DND-41 (cell line): Measurements from ENCODE around the gene SMIM10L2A.

ENCODE experiments used
- ATAC-seq: fragments of 200-7000 bp; cut with Tn5 transposase; 3 replicates; pipeline ENCODE4 v1.9.1; 2021; ENCODE audit warnings: low read depth; ENCODE audit not compliant: insufficient read depth
- DNase-seq: peaks from one replicate; pipeline ENCODE4 v3.0.0-alpha.2; 2020
- H2AFZ ChIP-seq: 2 replicates; pipeline ENCODE4 v1.6.0; 2012; ENCODE audit warnings: low read depth, low read length
- H3K27ac ChIP-seq: 2 replicates; pipeline ENCODE4 v1.5.1; 2012; ENCODE audit warnings: low read length, inconsistent platforms
- H3K27me3 ChIP-seq: fragments of 200-600 bp; sonication (generic); 2 replicates; pipeline ENCODE4 v1.6.0; 2012; ENCODE audit warnings: low read length, mild to moderate bottlenecking, inconsistent platforms; ENCODE audit not compliant: insufficient read depth, poor library complexity
- H3K36me3 ChIP-seq: 2 replicates; pipeline ENCODE4 v1.5.1; 2012; ENCODE audit warnings: low read length, inconsistent platforms; ENCODE audit not compliant: insufficient read depth
- H3K4me1 ChIP-seq: 2 replicates; pipeline ENCODE4 v1.5.1; 2012; ENCODE audit warnings: mild to moderate bottlenecking, low read length; ENCODE audit not compliant: insufficient read depth
- H3K4me2 ChIP-seq: 2 replicates; pipeline ENCODE4 v1.6.0; 2012; ENCODE audit warnings: mild to moderate bottlenecking, moderate library complexity, low read length, inconsistent platforms; ENCODE audit not compliant: insufficient read depth
- H3K4me3 ChIP-seq, 2 experiments: fragments of 200-600 bp in 1 of 2; shearing (Covaris generic) in 1 of 2; 2 replicates each; pipeline ENCODE4 v1.5.1; 2012 to 2016; ENCODE audit warnings: inconsistent platforms in 2 of 2, low read length in 2 of 2, mild to moderate bottlenecking in 2 of 2, low read depth in 1 of 2, moderate library complexity in 1 of 2
- H3K79me2 ChIP-seq: 2 replicates; pipeline ENCODE4 v1.6.0; 2012; ENCODE audit warnings: low read length, inconsistent platforms; ENCODE audit not compliant: insufficient read depth
- H3K9ac ChIP-seq: 2 replicates; pipeline ENCODE4 v1.6.0; 2012; ENCODE audit warnings: low read depth, mild to moderate bottlenecking, inconsistent platforms, low read length, moderate library complexity
- H3K9me3 ChIP-seq: 2 replicates; pipeline ENCODE4 v1.5.1; 2012; ENCODE audit warnings: low read length, moderate library complexity, mild to moderate bottlenecking, inconsistent platforms; ENCODE audit not compliant: insufficient read depth, severe bottlenecking
- H4K20me1 ChIP-seq: 2 replicates; pipeline ENCODE4 v1.6.0; 2012; ENCODE audit warnings: low read length; ENCODE audit not compliant: insufficient read depth
- CTCF ChIP-seq: IDR thresholded peaks from 2 replicates; pipeline ENCODE4 v1.5.1; 2012; ENCODE audit warnings: borderline replicate concordance, low read length, moderate library complexity, mild to moderate bottlenecking; ENCODE audit not compliant: poor library complexity, severe bottlenecking; ENCODE audit errors: extremely low read depth
- EZH2 ChIP-seq: IDR thresholded peaks from 3 replicates; pipeline ENCODE4 v1.6.1; 2012; ENCODE audit warnings: borderline replicate concordance, low read depth, mild to moderate bottlenecking, moderate library complexity, low read length, inconsistent platforms; ENCODE audit not compliant: severe bottlenecking

SMIM10L2A gene

GRCh38 chrX:135383249-135383648 is 38.5 kb upstream of the SMIM10L2A start:
- H3K9me3 ChIP-seq, result no peaks in the 10 kb centered on the region
- ATAC-seq (no peak), DNase-seq (no peak)
- H3K36me3 ChIP-seq, result no peaks in the 10 kb centered on the region
- no peak overlapping the region for H2AFZ ChIP-seq
- no peak overlapping the region for H3K4me3 ChIP-seq
- H3K27me3 ChIP-seq, result peaks cover 6% of the 10 kb centered on the region
- H3K79me2 ChIP-seq, result no peaks in the 10 kb centered on the region
- no peak overlapping the region for H3K9ac ChIP-seq
- H4K20me1 ChIP-seq, result no peaks in the 10 kb centered on the region
- H3K4me2 ChIP-seq, result no peak overlapping the region
- TF ChIP-seq CTCF (no peak), EZH2 (no peak)
- H3K4me1 ChIP-seq, result peaks cover 17% of the 10 kb centered on the region; the same call in 1 of the 2 replicates
- no peak overlapping the region for H3K27ac ChIP-seq

GRCh38 chrX:135384161-135384836 is 37.4 kb upstream of the SMIM10L2A start:
- ATAC-seq (peak; percentile 99), DNase-seq (peak; percentile 26)
- Histone ChIP-seq H3K9me3 (no peaks in the 10 kb centered on the region), H2AFZ (no peak overlapping the region), H4K20me1 (no peaks in the 10 kb centered on the region), H3K27me3 (peaks cover 6% of the 10 kb centered on the region), H3K79me2 (no peaks in the 10 kb centered on the region), H3K4me1 (peaks cover 17% of the 10 kb centered on the region; the same call in 1 of the 2 replicates), H3K36me3 (no peaks in the 10 kb centered on the region), H3K9ac (no peak overlapping the region), H3K27ac (no peak overlapping the region), H3K4me2 (no peak overlapping the region), H3K4me3 (no peak overlapping the region)
- TF ChIP-seq EZH2 (no peak), CTCF (no peak)

GRCh38 chrX:135388841-135389240 is 32.9 kb upstream of the SMIM10L2A start:
- Histone ChIP-seq H4K20me1 (no peaks in the 10 kb centered on the region), H3K79me2 (no peaks in the 10 kb centered on the region), H2AFZ (no peak overlapping the region), H3K9me3 (no peaks in the 10 kb centered on the region), H3K27ac (no peak overlapping the region), H3K4me1 (peaks cover 11% of the 10 kb centered on the region; the same call in 1 of the 2 replicates), H3K9ac (no peak overlapping the region), H3K27me3 (peaks cover 3% of the 10 kb centered on the region), H3K4me2 (no peak overlapping the region), H3K4me3 (no peak overlapping the region), H3K36me3 (no peaks in the 10 kb centered on the region)
- ATAC-seq (no peak), DNase-seq (no peak)
- TF ChIP-seq EZH2 (no peak), CTCF (no peak)
